Measurements from ENCODE around the gene GFRA1. TPM values are rescaled to one million over a fixed set of nuclear protein-coding genes. Genes with fewer than 3 reads are reported as not detected.
"Not testable (repeated sequence)": the region's sequence is repeated elsewhere in the genome, so short reads cannot be mapped to it uniquely, and the experiment has no call there.

GFRA1 gene
- total and polyA plus RNA-seq, 5 experiments from 2014 or later, result not detected

DNA sequence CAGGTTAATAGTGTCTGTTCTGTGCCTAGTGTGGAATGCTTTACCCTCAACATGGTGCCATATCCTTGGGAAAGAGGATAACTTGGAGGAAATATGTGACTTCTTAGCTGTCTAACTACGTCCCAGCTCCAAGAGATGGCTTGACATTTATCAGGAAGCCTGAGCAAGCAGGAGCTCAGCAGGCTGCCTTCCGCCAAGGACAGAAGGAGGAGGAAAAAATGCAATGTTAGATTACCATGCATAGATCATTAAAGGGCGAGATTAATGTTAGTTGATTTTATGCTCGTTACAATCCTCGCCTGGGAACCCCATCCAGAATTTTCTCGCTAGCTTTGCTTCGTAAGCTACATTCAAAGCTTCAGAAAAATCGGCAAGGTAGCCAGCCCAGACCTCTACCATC lies 97.8 kb downstream of the GFRA1 start:
- POLR2A ChIA-PET, result no interaction called here
- no peak for DNase-seq
- Mint-ChIP-seq H3K4me1 (no peaks in the 10 kb centered on the region), H3K9me3 (no peaks in the 10 kb centered on the region), H3K36me3 (no peaks in the 10 kb centered on the region), H3K27me3 (peaks cover 0 to 3% (median 0%) of the 10 kb centered on the region in 5 donors), H3K4me3 (no peak overlapping the region), H3K27ac (no peak overlapping the region)
- ATAC-seq, result no peak

DNA sequence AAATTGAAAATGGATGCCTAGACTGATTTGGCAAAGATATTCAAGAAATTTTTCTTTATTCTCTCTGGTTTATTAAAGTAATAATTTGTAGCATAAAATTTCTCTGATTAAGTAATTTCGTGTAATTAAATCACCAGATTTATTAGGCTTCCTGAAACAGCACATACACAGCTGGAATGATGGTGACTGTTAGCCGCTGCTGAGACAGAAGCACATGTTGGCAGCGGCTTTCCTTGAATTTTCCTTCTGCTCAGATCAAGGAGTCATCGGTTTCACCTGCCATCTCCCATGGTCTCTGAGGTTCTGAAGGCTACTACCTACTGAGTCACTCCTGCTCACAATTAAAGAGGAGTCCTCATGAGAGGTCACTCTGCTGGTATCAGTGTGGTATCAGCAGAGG lies 101.5 kb downstream of the GFRA1 start:
- no peak for ATAC-seq
- DNase-seq, result no peak
- no peak overlapping the region for H3K4me3 Mint-ChIP-seq
- H3K27me3 Mint-ChIP-seq, result peaks cover 0 to 3% (median 1%) of the 10 kb centered on the region in 5 donors
- POLR2A ChIA-PET, result no interaction called here
- peaks cover 0 to 6% (median 0%) of the 10 kb centered on the region in 3 donors for H3K36me3 Mint-ChIP-seq
- H3K4me1 Mint-ChIP-seq, result no peaks in the 10 kb centered on the region
- H3K9me3 Mint-ChIP-seq, result peaks cover 0 to 6% (median 0%) of the 10 kb centered on the region in 9 donors
- no peak overlapping the region for H3K27ac Mint-ChIP-seq

DNA sequence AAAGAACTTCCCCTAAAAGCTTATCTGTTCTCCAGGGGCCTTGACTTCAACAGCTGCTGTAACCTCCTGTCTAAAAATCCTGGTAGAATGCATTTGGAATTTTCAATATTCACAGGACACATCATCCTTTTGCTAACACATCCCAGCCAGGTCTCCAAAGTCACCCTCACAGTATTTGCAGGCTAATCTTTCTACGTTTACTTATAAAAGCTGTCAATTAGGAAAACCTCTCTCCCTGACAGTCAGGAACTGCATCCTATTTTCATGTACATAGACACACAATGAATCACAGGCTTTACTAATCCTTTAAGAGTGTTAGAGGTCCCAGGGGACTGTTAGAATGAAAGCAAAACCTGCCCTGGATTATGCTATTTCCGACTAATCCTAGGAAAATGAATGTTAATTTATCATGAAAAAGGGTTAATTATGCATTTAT lies 102.2 kb downstream of the GFRA1 start:
- peaks cover 0 to 3% (median 1%) of the 10 kb centered on the region in 5 donors for H3K27me3 Mint-ChIP-seq
- POLR2A ChIA-PET, result no interaction called here
- H3K27ac Mint-ChIP-seq, result no peak overlapping the region
- H3K9me3 Mint-ChIP-seq, result peaks cover 0 to 12% (median 2%) of the 10 kb centered on the region in 9 donors
- no peak for ATAC-seq
- H3K4me1 Mint-ChIP-seq, result peaks cover 0 to 1% (median 0%) of the 10 kb centered on the region in 4 donors
- no peak overlapping the region for H3K4me3 Mint-ChIP-seq
- no peak for DNase-seq
- peaks cover 0 to 6% (median 0%) of the 10 kb centered on the region in 3 donors for H3K36me3 Mint-ChIP-seq

DNA sequence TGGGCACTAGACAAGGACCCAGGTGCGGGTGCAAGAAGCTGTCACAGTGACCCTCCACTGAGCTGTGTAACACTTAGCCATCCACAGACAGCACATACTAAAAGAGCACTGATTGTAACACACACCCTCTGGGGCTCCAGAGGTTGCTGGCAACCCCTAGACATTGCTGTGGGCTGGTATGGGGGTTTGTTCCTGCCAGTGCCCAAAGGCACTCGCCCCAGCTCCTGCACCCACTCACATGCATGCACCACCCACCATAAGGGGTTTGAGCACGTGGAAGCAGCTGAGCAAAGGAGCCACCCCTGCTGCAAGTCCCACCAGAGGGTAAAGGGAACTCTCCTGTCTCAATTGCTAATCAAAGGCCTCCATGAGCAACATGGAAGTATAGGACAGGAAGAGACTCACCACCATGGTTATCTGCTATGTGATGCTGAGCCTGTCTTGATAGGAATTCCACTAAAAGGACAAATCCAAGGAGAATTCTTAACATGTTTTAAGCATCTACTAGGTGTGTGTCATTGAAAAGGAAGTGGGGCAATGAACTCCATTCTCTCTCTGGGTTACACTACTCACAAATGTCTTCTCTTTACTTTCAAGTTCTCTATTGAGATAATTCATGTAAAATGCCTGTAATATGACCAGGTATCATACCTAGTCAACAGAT lies 103.1 kb downstream of the GFRA1 start:
- Mint-ChIP-seq H3K4me3 (no peak overlapping the region), H3K36me3 (peaks cover 0 to 6% (median 0%) of the 10 kb centered on the region in 3 donors), H3K27me3 (peaks cover 0 to 3% (median 1%) of the 10 kb centered on the region in 5 donors), H3K4me1 (peaks cover 0 to 1% (median 0%) of the 10 kb centered on the region in 4 donors), H3K9me3 (peaks cover 0 to 12% (median 2%) of the 10 kb centered on the region in 9 donors), H3K27ac (no peak overlapping the region)
- ATAC-seq (no peak), DNase-seq (no peak)
- POLR2A ChIA-PET, result no interaction called here

DNA sequence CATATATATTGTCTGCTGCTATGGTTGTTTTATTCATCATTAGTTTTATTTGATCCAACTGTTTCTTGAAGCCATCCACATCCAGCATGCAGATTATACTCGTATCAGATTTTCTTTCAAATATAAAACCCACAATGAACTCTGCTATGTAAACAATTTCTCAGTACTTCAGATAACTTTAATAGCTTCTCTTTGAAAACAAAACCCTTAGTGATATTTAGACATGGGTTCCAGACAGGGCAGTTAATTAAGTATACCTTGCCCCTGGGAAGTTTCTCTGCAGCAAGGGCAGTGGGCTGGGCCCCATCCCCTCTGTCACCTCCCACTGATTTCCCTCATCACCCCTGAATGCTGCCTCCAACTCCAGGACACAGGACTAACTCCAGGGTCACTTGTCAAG lies 104.3 kb downstream of the GFRA1 start:
- DNase-seq, result no peak
- H3K4me1 Mint-ChIP-seq, result peaks cover 0 to 1% (median 0%) of the 10 kb centered on the region in 4 donors
- H3K27ac Mint-ChIP-seq, result no peak overlapping the region
- peaks cover 0 to 12% (median 2%) of the 10 kb centered on the region in 9 donors for H3K9me3 Mint-ChIP-seq
- ATAC-seq, result no peak
- peaks cover 0 to 6% (median 0%) of the 10 kb centered on the region in 3 donors for H3K36me3 Mint-ChIP-seq
- no peak overlapping the region for H3K4me3 Mint-ChIP-seq
- H3K27me3 Mint-ChIP-seq, result peaks cover 0 to 3% (median 1%) of the 10 kb centered on the region in 5 donors
- POLR2A ChIA-PET, result no interaction called here

DNA sequence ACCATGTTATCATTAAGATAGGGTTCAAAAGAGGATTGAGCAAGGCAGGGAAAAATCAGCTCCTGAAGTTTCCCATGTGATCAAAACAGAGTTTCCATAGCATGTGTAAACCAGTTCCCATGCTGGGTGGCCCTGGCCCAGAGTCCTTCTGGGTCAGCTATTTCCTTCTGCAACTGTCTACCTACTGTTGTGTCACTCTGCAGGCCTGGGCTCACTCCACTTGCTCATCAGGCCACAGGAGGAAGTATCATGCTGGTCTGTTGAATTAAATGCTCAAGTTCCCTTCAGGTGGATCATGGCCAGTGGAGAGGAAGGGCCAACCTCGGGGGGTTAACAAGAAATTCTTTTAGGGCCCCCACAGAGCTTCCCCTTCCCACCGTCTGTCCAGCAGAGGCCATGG lies 104.7 kb downstream of the GFRA1 start:
- H3K36me3 Mint-ChIP-seq, result peaks cover 0 to 6% (median 0%) of the 10 kb centered on the region in 3 donors
- H3K4me3 Mint-ChIP-seq, result no peak overlapping the region
- H3K27ac Mint-ChIP-seq, result no peak overlapping the region
- peaks cover 0 to 3% (median 1%) of the 10 kb centered on the region in 5 donors for H3K27me3 Mint-ChIP-seq
- POLR2A ChIA-PET, result no interaction called here
- peaks cover 0 to 1% (median 0%) of the 10 kb centered on the region in 4 donors for H3K4me1 Mint-ChIP-seq
- DNase-seq (no peak), ATAC-seq (no peak)
- peaks cover 0 to 12% (median 2%) of the 10 kb centered on the region in 9 donors for H3K9me3 Mint-ChIP-seq

DNA sequence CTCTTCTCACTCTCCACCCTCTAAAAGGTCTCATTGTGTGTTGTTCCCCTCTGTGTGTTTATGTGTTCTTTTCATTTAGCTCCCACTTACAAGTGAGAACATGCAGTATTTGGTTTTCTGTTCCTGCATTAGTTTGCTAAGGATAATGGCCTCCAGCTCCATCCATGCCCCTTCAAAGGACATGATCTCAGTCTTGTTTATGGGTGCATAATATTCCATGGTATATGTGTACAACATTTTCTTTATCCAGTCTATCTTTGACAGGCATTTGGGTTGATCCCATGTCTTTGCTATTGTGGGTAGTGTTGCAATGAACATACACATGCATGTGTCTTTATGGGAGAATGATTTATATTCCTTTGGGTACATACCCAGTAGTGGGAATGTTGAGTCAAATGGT lies 107.1 kb downstream of the GFRA1 start:
- DNase-seq, POLR2A ChIA-PET, ATAC-seq, H3K27ac Mint-ChIP-seq, H3K27me3 Mint-ChIP-seq, H3K4me1 Mint-ChIP-seq, H3K36me3 Mint-ChIP-seq, H3K4me3 Mint-ChIP-seq: not testable (repeated sequence)
- H3K9me3 Mint-ChIP-seq, result peaks cover 0 to 12% (median 3%) of the 10 kb centered on the region in 9 donors

DNA sequence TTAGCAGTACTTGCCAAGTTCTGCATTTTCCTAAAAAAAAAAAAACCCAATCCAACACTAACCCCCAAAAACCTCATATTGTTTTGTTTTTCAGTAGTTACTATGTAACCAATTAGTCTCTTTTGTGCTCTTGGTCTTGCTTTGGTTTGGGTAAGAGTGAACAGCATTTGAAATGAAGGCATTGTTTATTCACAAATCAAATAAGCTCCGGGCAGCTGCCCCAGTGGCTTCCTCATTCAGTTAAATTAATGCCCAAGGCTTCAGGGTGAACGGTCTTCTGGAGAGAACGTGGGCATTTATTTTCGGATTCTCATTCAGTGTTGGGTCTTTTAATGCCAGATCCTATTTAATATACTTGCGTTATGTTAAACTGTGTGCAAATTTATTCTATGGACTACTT lies 108.7 kb downstream of the GFRA1 start:
- peaks cover 0 to 1% (median 0%) of the 10 kb centered on the region in 4 donors for H3K4me1 Mint-ChIP-seq
- DNase-seq, result no peak
- peaks cover 0 to 6% (median 0%) of the 10 kb centered on the region in 3 donors for H3K36me3 Mint-ChIP-seq
- H3K27me3 Mint-ChIP-seq, result peaks cover 0 to 3% (median 0%) of the 10 kb centered on the region in 5 donors
- H3K9me3 Mint-ChIP-seq, result peaks cover 0 to 12% (median 3%) of the 10 kb centered on the region in 9 donors
- no peak overlapping the region for H3K4me3 Mint-ChIP-seq
- POLR2A ChIA-PET, result no interaction called here
- no peak for ATAC-seq
- no peak overlapping the region for H3K27ac Mint-ChIP-seq

DNA sequence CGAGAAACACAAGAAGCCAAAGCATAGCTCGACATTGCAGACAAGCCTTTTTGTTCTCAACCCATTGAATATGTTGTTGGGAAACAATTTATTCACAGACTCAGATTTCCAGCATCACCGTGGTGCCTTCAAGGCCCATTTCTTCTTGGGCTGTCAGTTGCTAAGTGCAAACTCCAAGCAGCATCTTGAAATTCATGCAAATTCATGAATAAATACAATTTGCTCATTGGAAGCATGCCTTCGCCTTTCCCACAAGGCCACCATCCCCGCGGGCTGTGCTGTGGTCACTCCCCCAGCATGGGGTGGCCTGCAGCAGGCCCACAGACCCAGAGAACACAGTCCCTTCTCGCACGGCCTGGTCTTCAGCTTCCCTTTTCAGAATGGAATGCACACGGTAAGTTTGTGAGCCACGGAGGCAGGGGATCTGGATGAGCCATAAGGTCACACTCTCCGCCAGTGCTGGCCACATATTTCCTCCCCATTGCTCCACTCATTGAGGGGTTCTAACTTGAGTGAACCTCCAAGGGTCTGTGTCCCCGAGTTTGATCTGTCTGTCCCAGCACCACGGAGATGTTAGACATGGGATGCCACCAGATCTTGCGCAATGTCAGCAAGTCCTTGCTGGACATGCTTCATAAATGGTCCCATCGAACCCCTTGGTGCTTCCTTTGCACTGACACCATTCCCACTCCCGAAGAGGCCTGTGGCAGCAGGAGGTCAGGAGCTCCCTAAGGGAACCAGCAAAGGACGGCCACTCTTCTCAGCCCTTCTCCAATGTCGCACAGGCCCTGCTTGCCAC lies 109.5 kb downstream of the GFRA1 start:
- no peak for ATAC-seq
- peaks cover 0 to 6% (median 0%) of the 10 kb centered on the region in 3 donors for H3K36me3 Mint-ChIP-seq
- no peak for DNase-seq
- peaks cover 0 to 1% (median 0%) of the 10 kb centered on the region in 4 donors for H3K4me1 Mint-ChIP-seq
- peak overlapping the region in 1 of 10 donors; percentile 7 for H3K27ac Mint-ChIP-seq
- H3K27me3 Mint-ChIP-seq, result peaks cover 0 to 3% (median 0%) of the 10 kb centered on the region in 5 donors
- POLR2A ChIA-PET, result no interaction called here
- peaks cover 0 to 12% (median 3%) of the 10 kb centered on the region in 9 donors for H3K9me3 Mint-ChIP-seq
- H3K4me3 Mint-ChIP-seq, result no peak overlapping the region

DNA sequence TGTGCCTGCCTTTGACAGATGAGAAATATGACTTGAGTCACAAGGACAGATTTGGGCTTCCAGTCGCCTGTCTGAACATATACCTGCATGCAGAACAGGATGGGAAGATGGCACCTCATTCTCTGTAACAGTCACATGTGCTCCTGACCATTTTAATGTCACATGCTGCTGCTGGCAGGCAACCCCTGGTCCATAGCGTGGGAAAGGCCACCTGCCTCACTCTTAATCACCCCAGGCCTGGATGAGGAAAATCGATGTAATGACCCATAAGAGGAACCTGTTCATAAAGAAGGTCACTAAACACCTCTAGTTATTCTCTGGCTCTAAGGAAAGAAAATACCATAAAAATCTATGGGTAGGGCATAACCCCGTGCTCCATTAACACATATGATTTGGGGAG lies 110.2 kb downstream of the GFRA1 start:
- ATAC-seq, result no peak
- Mint-ChIP-seq H3K9me3 (peaks cover 0 to 12% (median 3%) of the 10 kb centered on the region in 9 donors), H3K36me3 (peaks cover 0 to 6% (median 0%) of the 10 kb centered on the region in 3 donors), H3K27ac (peak overlapping the region in 1 of 10 donors; percentile 54), H3K4me3 (no peak overlapping the region), H3K27me3 (peaks cover 0 to 3% (median 0%) of the 10 kb centered on the region in 5 donors), H3K4me1 (peaks cover 0 to 1% (median 0%) of the 10 kb centered on the region in 4 donors)
- no peak for DNase-seq
- POLR2A ChIA-PET, result no interaction called here

DNA sequence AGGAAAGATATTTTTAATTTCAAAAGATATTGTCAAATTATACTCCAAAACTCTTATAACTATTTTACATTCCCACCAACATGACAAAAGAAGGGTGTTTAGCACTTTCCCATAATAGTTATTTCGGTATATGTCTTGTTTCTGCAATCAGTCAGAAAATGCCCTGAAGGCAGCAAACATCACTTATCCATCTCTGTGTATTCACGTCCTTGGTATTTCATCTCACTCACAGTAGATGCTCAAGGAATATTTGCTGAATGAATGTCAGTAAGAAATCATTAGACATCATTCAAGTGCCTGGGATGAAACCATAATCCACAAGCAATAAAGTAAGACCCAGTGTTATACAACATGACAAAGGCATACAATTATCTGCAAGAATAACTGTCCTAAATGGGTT lies 112.7 kb downstream of the GFRA1 start:
- Mint-ChIP-seq H3K36me3 (no peaks in the 10 kb centered on the region), H3K4me3 (no peak overlapping the region), H3K4me1 (no peaks in the 10 kb centered on the region), H3K27me3 (peaks cover 0 to 3% (median 0%) of the 10 kb centered on the region in 5 donors), H3K27ac (no peak overlapping the region), H3K9me3 (peaks cover 0 to 3% (median 0%) of the 10 kb centered on the region in 9 donors)
- DNase-seq (no peak), ATAC-seq (no peak)
- POLR2A ChIA-PET, result no interaction called here

DNA sequence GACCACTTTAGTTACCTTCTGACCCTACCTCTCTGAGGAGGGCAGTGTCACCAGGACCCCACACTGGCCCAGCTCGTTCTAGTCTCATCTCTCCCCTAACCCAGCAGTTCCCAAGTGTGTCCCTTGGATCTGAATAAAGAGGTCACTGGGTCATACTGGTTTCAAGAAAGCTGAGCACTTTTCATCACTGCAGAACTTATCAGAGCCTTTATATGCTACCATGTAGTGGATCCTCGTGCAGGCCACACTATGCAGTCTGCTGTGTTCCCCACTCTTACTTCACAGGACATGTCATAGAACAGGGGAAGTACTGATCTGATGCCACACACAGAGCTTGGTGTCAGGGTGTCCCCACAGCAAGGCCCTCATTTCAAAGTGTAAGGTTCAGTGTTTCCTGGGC lies 113.8 kb downstream of the GFRA1 start:
- H3K36me3 Mint-ChIP-seq, result no peaks in the 10 kb centered on the region
- POLR2A ChIA-PET, result no interaction called here
- no peaks in the 10 kb centered on the region for H3K4me1 Mint-ChIP-seq
- DNase-seq, result no peak
- H3K9me3 Mint-ChIP-seq, result peaks cover 0 to 3% (median 0%) of the 10 kb centered on the region in 9 donors
- H3K4me3 Mint-ChIP-seq, result no peak overlapping the region
- no peak for ATAC-seq
- H3K27me3 Mint-ChIP-seq, result peaks cover 0 to 3% (median 0%) of the 10 kb centered on the region in 5 donors
- H3K27ac Mint-ChIP-seq, result no peak overlapping the region

DNA sequence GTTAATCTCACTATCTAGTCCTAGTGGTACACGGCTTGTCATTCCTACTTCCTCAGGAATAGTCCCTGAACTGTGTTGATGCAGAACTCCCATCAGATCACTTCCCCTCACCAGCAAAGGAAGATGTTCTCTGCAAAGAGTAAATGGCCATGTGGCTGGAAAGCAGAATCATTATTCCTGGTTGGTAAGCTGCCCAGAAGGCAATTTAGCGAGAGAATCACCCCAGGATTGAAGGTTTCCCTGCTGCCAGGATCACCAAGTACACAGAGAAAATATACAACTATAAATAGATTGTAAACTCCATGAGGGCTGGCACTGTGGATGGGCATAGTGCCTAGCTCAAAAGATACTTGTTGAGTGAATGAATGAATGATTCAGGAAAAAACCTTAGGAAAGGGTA lies 115.0 kb downstream of the GFRA1 start:
- DNase-seq (no peak), ATAC-seq (no peak)
- POLR2A ChIA-PET, result no interaction called here
- Mint-ChIP-seq H3K27ac (no peak overlapping the region), H3K4me3 (no peak overlapping the region), H3K9me3 (peaks cover 0 to 3% (median 0%) of the 10 kb centered on the region in 9 donors), H3K27me3 (peaks cover 0 to 3% (median 0%) of the 10 kb centered on the region in 5 donors), H3K36me3 (no peaks in the 10 kb centered on the region), H3K4me1 (no peaks in the 10 kb centered on the region)
